Neural progenitor cell (in vitro differentiated cells): ENCODE measurements around the gene PRIM2.
"Not testable (repeated sequence)": the region's sequence is repeated elsewhere in the genome, so short reads cannot be mapped to it uniquely, and the experiment has no call there.

ENCODE experiments used
- CTCF ChIP-seq: fragments of 200-600 bp; sonication (generic); IDR thresholded peaks from 2 replicates; pipeline ENCODE4 v1.5.1; 2017; ENCODE audit warnings: antibody characterized with exemption, mild to moderate bottlenecking
- EZH2 ChIP-seq: fragments of 200-600 bp; sonication (generic); IDR thresholded peaks from 2 replicates; pipeline ENCODE4 v1.6.1; 2017; ENCODE audit warnings: antibody characterized with exemption, mild to moderate bottlenecking, moderate library complexity

GRCh38 chr6:57376083-57376482 is 58.7 kb downstream of the PRIM2 start:
- TF ChIP-seq CTCF, EZH2: not testable (repeated sequence)
